Chondrocyte (in vitro differentiated cells): ENCODE measurements around the gene SMAD6. TPM values are rescaled to one million over a fixed set of nuclear protein-coding genes. Genes with fewer than 3 reads are reported as not detected.

Experiments used
- DNase-seq: peaks from one replicate; pipeline ENCODE4 v3.0.0; 2021; ENCODE audit warnings: mixed read lengths, low spot score
- H3K27ac Mint-ChIP-seq: one replicate; pipeline ENCODE4 v1.8.0; 2021; ENCODE audit warnings: mild to moderate bottlenecking, moderate library complexity, mixed read lengths; ENCODE audit not compliant: unreplicated experiment
- H3K27me3 Mint-ChIP-seq: 2 replicates; pipeline ENCODE4 v1.8.0; 2021; ENCODE audit warnings: low read depth, mixed read lengths
- H3K36me3 Mint-ChIP-seq: 2 replicates; pipeline ENCODE4 v1.8.0; 2021; ENCODE audit warnings: low read depth, mixed read lengths
- H3K4me1 Mint-ChIP-seq: 2 replicates; pipeline ENCODE4 v1.8.0; 2021; ENCODE audit warnings: low read depth, mild to moderate bottlenecking, mixed read lengths
- H3K4me3 Mint-ChIP-seq: one replicate; pipeline ENCODE4 v1.8.0; 2021; ENCODE audit warnings: mild to moderate bottlenecking, moderate library complexity, mixed read lengths; ENCODE audit not compliant: unreplicated experiment
- H3K9me3 Mint-ChIP-seq: 2 replicates; pipeline ENCODE4 v1.8.0; 2021; ENCODE audit warnings: low read depth, mixed read lengths
- CTCF ChIP-seq: fragments of 200-600 bp; sonication (generic); IDR thresholded peaks from 2 replicates; pipeline ENCODE4 v1.5.0; 2021; ENCODE audit warnings: antibody characterized with exemption, mild to moderate bottlenecking, moderate library complexity
- total RNA-seq: library from RNA; stranded (reverse); gene quantifications from 3 replicates; pipeline ENCODE4 v1.2.1, GENCODE V29; 2021

Gene SMAD6
- total RNA-seq, 1 donor from 2014 or later: 5.2 TPM

GRCh38 chr15:66775127-66776105 lies 73.4 kb downstream of the SMAD6 start:
- H3K9me3 Mint-ChIP-seq: no peaks in the 10 kb centered on the region
- H3K4me1 Mint-ChIP-seq: peaks cover 61% of the 10 kb centered on the region
- H3K4me3 Mint-ChIP-seq: no peak overlapping the region
- TF ChIP-seq CTCF: no peak
- no peak overlapping the region for H3K27ac Mint-ChIP-seq
- no peaks in the 10 kb centered on the region for H3K27me3 Mint-ChIP-seq
- no peaks in the 10 kb centered on the region for H3K36me3 Mint-ChIP-seq
- DNase-seq: peak; percentile 75

DNA sequence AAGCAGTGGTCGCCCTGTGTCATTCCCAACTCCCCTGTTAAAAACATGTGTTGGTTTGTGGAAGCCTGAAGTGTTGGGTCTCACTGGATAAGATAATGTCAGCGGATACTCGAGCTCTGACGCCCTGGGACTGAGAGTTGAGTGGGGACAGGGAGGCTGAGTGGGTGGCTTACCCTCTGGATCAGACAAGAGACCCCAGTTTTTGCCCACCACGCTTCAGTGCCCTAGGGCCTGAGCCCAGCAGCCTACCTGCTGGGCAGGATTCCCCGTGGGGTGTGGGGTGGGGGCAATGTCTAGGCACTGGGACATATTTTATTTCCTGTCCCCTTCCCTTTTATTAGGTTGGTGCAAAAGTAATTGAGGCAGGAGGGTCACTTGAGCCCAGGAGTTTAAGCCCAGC lies 75.0 kb downstream of the SMAD6 start:
- DNase-seq: peak; percentile 51
- no peaks in the 10 kb centered on the region for H3K36me3 Mint-ChIP-seq
- no peak overlapping the region for H3K27ac Mint-ChIP-seq
- H3K9me3 Mint-ChIP-seq: no peaks in the 10 kb centered on the region
- no peak for TF ChIP-seq CTCF
- no peak overlapping the region for H3K4me3 Mint-ChIP-seq
- H3K4me1 Mint-ChIP-seq: peaks cover 62% of the 10 kb centered on the region
- H3K27me3 Mint-ChIP-seq: no peaks in the 10 kb centered on the region

DNA sequence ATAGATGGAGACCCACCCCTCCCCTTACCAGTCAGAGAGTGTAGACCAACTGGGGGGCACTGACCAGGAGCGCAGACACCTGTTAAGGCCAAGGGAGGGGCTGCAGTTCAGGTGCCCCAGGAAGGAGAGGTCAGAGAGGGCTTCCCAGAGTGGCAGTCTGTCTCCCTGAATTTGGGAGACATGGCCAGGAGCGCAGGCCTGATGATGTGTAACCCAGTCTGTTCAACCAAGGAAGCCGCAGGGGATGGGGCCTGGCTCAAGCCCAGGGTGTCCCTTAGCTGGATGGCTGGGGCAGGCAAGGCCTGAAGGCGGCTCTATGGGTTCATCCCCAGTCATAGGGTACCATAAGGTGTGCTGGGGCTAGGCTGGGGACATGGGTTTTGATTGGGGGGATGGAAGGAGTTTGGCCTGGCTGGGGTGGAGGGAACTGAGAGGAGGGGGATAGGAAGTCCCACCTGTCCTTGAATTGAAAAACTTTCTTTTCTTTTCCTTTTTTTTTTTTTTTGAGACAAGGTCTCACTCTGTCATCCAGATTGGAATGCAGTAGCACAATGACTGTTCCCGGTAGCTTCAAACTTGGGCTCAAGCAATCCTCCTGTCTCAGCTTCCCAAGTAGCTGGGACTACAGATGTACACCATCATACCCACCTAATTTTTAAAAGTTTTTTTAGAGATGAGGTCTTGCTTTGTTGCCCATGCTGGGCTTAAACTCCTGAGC lies 75.7 kb downstream of the SMAD6 start:
- Mint-ChIP-seq H3K4me3 (no peak overlapping the region), H3K9me3 (no peaks in the 10 kb centered on the region), H3K27me3 (no peaks in the 10 kb centered on the region), H3K36me3 (no peaks in the 10 kb centered on the region), H3K27ac (peak overlapping the region; percentile 61), H3K4me1 (peaks cover 60% of the 10 kb centered on the region)
- TF ChIP-seq CTCF: no peak
- peak; percentile 68 for DNase-seq

GRCh38 chr15:66778314-66778665 lies 76.3 kb downstream of the SMAD6 start:
- DNase-seq: peak; percentile 19
- Mint-ChIP-seq H3K27me3 (no peaks in the 10 kb centered on the region), H3K4me1 (peaks cover 55% of the 10 kb centered on the region), H3K27ac (peak overlapping the region; percentile 41), H3K9me3 (no peaks in the 10 kb centered on the region), H3K4me3 (no peak overlapping the region), H3K36me3 (no peaks in the 10 kb centered on the region)
- no peak for TF ChIP-seq CTCF

DNA sequence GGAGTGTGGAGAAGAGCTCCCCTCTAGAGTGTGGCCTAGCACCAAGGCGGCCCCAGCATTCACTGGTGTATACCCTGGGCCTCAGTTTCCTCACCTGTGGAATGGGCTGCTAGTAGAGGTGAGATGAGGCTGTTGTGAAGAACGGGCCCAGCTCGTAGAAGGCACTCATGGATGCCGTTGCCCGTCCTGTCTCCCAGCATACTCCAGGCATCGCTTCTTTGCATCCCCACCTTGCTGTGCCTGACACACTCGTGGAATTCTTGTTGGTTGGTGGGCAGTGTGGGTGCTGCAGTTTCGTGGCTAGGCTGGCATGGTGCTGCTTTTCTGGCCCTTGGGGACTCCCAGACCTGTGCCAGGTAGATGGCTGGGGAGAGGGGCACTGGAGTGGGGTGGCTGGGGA lies 76.7 kb downstream of the SMAD6 start:
- no peaks in the 10 kb centered on the region for H3K9me3 Mint-ChIP-seq
- no peaks in the 10 kb centered on the region for H3K36me3 Mint-ChIP-seq
- H3K27ac Mint-ChIP-seq: peak overlapping the region; percentile 41
- no peak overlapping the region for H3K4me3 Mint-ChIP-seq
- H3K4me1 Mint-ChIP-seq: peaks cover 54% of the 10 kb centered on the region
- DNase-seq: no peak
- no peaks in the 10 kb centered on the region for H3K27me3 Mint-ChIP-seq
- TF ChIP-seq CTCF: no peak
